Activated T-helper 17 cell treated with anti-CD3 and anti-CD28 coated beads, Interleukin-2, amount 50 U/mL, for 72 hours (primary cell): ENCODE measurements around the gene CLTCL1. TPM values are rescaled to one million over a fixed set of nuclear protein-coding genes. Genes with fewer than 3 reads are reported as not detected.
"Not testable (repeated sequence)": the region's sequence is repeated elsewhere in the genome, so short reads cannot be mapped to it uniquely, and the experiment has no call there.

Experiments used
- ATAC-seq: fragments of 150-1000 bp; cut with Tn5 transposase; replicated peaks from 2 replicates; pipeline ENCODE4 v1.10.0; 2021; ENCODE audit warnings: mild to moderate bottlenecking, moderate library complexity
- H3K27ac Mint-ChIP-seq: one replicate; pipeline ENCODE4 v1.8.0; 2022; ENCODE audit warnings: mixed read lengths
- H3K27me3 Mint-ChIP-seq: one replicate; pipeline ENCODE4 v1.8.0; 2022; ENCODE audit warnings: mixed read lengths
- H3K36me3 Mint-ChIP-seq: one replicate; pipeline ENCODE4 v1.8.0; 2022; ENCODE audit warnings: low read depth, mild to moderate bottlenecking, mixed read lengths
- H3K4me1 Mint-ChIP-seq: one replicate; pipeline ENCODE4 v1.8.0; 2022; ENCODE audit warnings: mixed read lengths
- H3K4me3 Mint-ChIP-seq: one replicate; pipeline ENCODE4 v1.8.0; 2022; ENCODE audit warnings: mild to moderate bottlenecking, mixed read lengths
- H3K9me3 Mint-ChIP-seq: one replicate; pipeline ENCODE4 v1.8.0; 2022; ENCODE audit warnings: mixed read lengths
- total RNA-seq, 2 donors: library from RNA; stranded (reverse); gene quantifications; one replicate each; pipeline ENCODE4 v1.2.3, GENCODE V29; 2022

Gene CLTCL1
- total RNA-seq, 2 donors from 2014 or later, result 0.86 to 2.0 TPM

GRCh38 chr22:19207884-19208283, 83.6 kb downstream of the CLTCL1 start:
- peaks cover 22% of the 10 kb centered on the region for H3K27me3 Mint-ChIP-seq
- H3K36me3 Mint-ChIP-seq, result no peaks in the 10 kb centered on the region
- H3K4me1 Mint-ChIP-seq, result no peaks in the 10 kb centered on the region
- no peak for ATAC-seq
- H3K27ac Mint-ChIP-seq, result no peak overlapping the region
- H3K9me3 Mint-ChIP-seq, result no peaks in the 10 kb centered on the region
- H3K4me3 Mint-ChIP-seq, result no peak overlapping the region

- H3K36me3 Mint-ChIP-seq, result no peaks in the 10 kb centered on the region
- H3K9me3 Mint-ChIP-seq, result no peaks in the 10 kb centered on the region
- H3K4me1 Mint-ChIP-seq, result no peaks in the 10 kb centered on the region
- no peak overlapping the region for H3K27ac Mint-ChIP-seq
- H3K27me3 Mint-ChIP-seq, result peaks cover 22% of the 10 kb centered on the region
- H3K4me3 Mint-ChIP-seq, result no peak overlapping the region
- no peak for ATAC-seq
These were observed 84.1 kb downstream of the CLTCL1 start for GRCh38 chr22:19207401-19207808.

GRCh38 chr22:19206287-19206686, 85.2 kb downstream of the CLTCL1 start:
- peaks cover 22% of the 10 kb centered on the region for H3K27me3 Mint-ChIP-seq
- ATAC-seq, result no peak

GRCh38 chr22:19204640-19205039, 86.9 kb downstream of the CLTCL1 start:
- Mint-ChIP-seq H3K4me1 (no peaks in the 10 kb centered on the region), H3K27ac (no peak overlapping the region), H3K36me3 (no peaks in the 10 kb centered on the region), H3K27me3 (peaks cover 12% of the 10 kb centered on the region), H3K4me3 (no peak overlapping the region), H3K9me3 (no peaks in the 10 kb centered on the region)
- no peak for ATAC-seq

More at GRCh38 chr22:19206287-19206686, 85.2 kb downstream of the CLTCL1 start:
- H3K4me3 Mint-ChIP-seq, result no peak overlapping the region
- no peak overlapping the region for H3K27ac Mint-ChIP-seq
- no peaks in the 10 kb centered on the region for H3K9me3 Mint-ChIP-seq
- no peaks in the 10 kb centered on the region for H3K36me3 Mint-ChIP-seq
- H3K4me1 Mint-ChIP-seq, result no peaks in the 10 kb centered on the region

- ATAC-seq, result no peak
- H3K9me3 Mint-ChIP-seq, result no peaks in the 10 kb centered on the region
These were observed 87.7 kb downstream of the CLTCL1 start for GRCh38 chr22:19203834-19204233.

GRCh38 chr22:19202799-19203186, 88.7 kb downstream of the CLTCL1 start:
- H3K36me3 Mint-ChIP-seq, H3K4me1 Mint-ChIP-seq, ATAC-seq, H3K4me3 Mint-ChIP-seq, H3K27ac Mint-ChIP-seq, H3K27me3 Mint-ChIP-seq, H3K9me3 Mint-ChIP-seq: not testable (repeated sequence)

More at GRCh38 chr22:19203834-19204233, 87.7 kb downstream of the CLTCL1 start:
- Mint-ChIP-seq H3K4me3 (no peak overlapping the region), H3K27me3 (peaks cover 4% of the 10 kb centered on the region), H3K36me3 (no peaks in the 10 kb centered on the region), H3K27ac (no peak overlapping the region), H3K4me1 (no peaks in the 10 kb centered on the region)

GRCh38 chr22:19201869-19202798, 89.4 kb downstream of the CLTCL1 start:
- H3K9me3 Mint-ChIP-seq, result no peaks in the 10 kb centered on the region
- H3K36me3 Mint-ChIP-seq, result no peaks in the 10 kb centered on the region
- no peaks in the 10 kb centered on the region for H3K4me1 Mint-ChIP-seq
- peaks cover 4% of the 10 kb centered on the region for H3K27me3 Mint-ChIP-seq
- no peak for ATAC-seq
- no peak overlapping the region for H3K27ac Mint-ChIP-seq
- no peak overlapping the region for H3K4me3 Mint-ChIP-seq

- H3K4me3 Mint-ChIP-seq, result no peak overlapping the region
- H3K36me3 Mint-ChIP-seq, result no peaks in the 10 kb centered on the region
- H3K27me3 Mint-ChIP-seq, result peaks cover 4% of the 10 kb centered on the region
- ATAC-seq, result no peak
- no peaks in the 10 kb centered on the region for H3K4me1 Mint-ChIP-seq
- H3K27ac Mint-ChIP-seq, result no peak overlapping the region
- H3K9me3 Mint-ChIP-seq, result no peaks in the 10 kb centered on the region
These were observed 90.2 kb downstream of the CLTCL1 start for GRCh38 chr22:19201130-19201868.

- Mint-ChIP-seq H3K36me3 (no peaks in the 10 kb centered on the region), H3K9me3 (no peaks in the 10 kb centered on the region), H3K27ac (no peak overlapping the region), H3K4me1 (no peaks in the 10 kb centered on the region), H3K27me3 (peaks cover 4% of the 10 kb centered on the region), H3K4me3 (no peak overlapping the region)
- ATAC-seq, result no peak
These were observed 92.0 kb downstream of the CLTCL1 start for GRCh38 chr22:19199479-19199878.

GRCh38 chr22:19197997-19198865, 93.3 kb downstream of the CLTCL1 start:
- H3K4me1 Mint-ChIP-seq, result no peaks in the 10 kb centered on the region
- peaks cover 4% of the 10 kb centered on the region for H3K27me3 Mint-ChIP-seq
- no peak overlapping the region for H3K27ac Mint-ChIP-seq
- H3K9me3 Mint-ChIP-seq, result no peaks in the 10 kb centered on the region
- ATAC-seq, result no peak
- no peaks in the 10 kb centered on the region for H3K36me3 Mint-ChIP-seq
- no peak overlapping the region for H3K4me3 Mint-ChIP-seq

GRCh38 chr22:19196841-19197612, 94.5 kb downstream of the CLTCL1 start:
- Mint-ChIP-seq H3K27ac (no peak overlapping the region), H3K27me3 (peaks cover 4% of the 10 kb centered on the region), H3K4me3 (no peak overlapping the region), H3K36me3 (no peaks in the 10 kb centered on the region), H3K9me3 (no peaks in the 10 kb centered on the region), H3K4me1 (no peaks in the 10 kb centered on the region)
- ATAC-seq, result no peak

GRCh38 chr22:19195796-19196731, 95.5 kb downstream of the CLTCL1 start:
- no peaks in the 10 kb centered on the region for H3K36me3 Mint-ChIP-seq
- no peak overlapping the region for H3K4me3 Mint-ChIP-seq
- H3K27ac Mint-ChIP-seq, result no peak overlapping the region
- ATAC-seq, result peak; percentile 70
- no peaks in the 10 kb centered on the region for H3K4me1 Mint-ChIP-seq
- H3K27me3 Mint-ChIP-seq, result peaks cover 4% of the 10 kb centered on the region
- H3K9me3 Mint-ChIP-seq, result no peaks in the 10 kb centered on the region
